Spleen (tissue), 7 donors: ENCODE data around the gene ZNRD2.

Experiments
- POLR2A ChIP-seq, 3 donors: fragments of 450-650 bp; IDR thresholded peaks; one replicate each; pipeline ENCODE4 v1.5.1; 2017; ENCODE audit warnings: antibody characterized with exemption in 3 of 3, mild to moderate bottlenecking in 1 of 3
- POLR2AphosphoS5 ChIP-seq, 3 donors: sonication (generic); formaldehyde crosslinking; IDR thresholded peaks; one replicate each; pipeline ENCODE4 v1.5.1; 2017; ENCODE audit warnings: antibody characterized with exemption in 3 of 3
- TF ChIP-seq, protein P1 (sequence below), 11 experiments: fragments of 200-600 bp in 7 of 11; fragments of 450-650 bp in 4 of 11; sonication (generic) in 4 of 11; IDR thresholded peaks in 8 of 11; conservative IDR thresholded peaks in 3 of 11; 1 replicate in 7 of 11; 2 replicates in 4 of 11; pipeline versions ENCODE4 v1.4.0 to v1.8.0; 2016 to 2021; ENCODE audit warnings: antibody characterized with exemption in 11 of 11, inconsistent platforms in 4 of 11, mild to moderate bottlenecking in 1 of 11
- donor health status: DM: no; HTN: no; CAD: no; lungs with moderate emphysema.
- donor health status: DM: no; HTN: no; CAD: no.
- donor health status: DM: no; HTN: no; CAD: no.

DNA sequence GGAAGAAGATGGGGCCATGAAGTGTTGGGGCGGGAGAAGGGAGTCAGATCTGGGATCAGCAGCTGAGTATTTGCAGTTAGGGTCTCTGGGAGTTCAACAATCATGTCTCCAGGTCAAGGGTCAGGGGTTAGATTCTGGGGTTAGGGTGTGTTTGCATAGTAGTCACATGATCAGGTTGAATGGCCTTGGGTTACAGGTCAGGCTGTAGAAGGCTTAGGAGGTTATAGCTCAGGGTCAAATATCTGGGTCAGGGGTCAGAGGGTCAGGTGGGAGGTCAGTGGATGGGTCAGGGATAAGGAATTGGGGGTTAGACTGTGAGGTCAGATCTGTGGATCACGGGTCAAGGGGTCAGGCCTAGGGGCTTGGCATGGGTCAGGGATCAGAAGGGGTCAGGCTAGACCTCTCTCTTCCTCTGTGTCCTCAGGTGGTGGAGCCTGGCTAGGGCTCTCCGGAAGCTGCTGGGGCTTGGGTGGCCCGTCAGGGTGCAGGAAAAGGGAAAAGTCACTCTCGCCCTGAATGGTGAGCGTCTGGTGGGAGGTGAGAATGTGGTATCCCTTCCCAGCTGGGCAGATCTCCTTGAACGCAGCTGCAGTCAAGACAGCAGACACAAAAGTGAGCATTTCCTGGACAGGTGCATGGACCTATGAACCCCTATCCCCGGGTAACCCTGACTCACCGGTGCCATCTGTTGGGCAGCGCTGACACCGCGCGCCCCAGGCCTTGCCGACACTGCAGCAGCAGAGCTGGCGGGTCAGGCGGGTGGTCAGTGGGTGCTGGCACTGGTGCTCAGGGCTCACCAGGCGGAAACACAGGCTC lies 18.5 kb upstream of the ZNRD2 start:
- TF ChIP-seq, protein P1, sequence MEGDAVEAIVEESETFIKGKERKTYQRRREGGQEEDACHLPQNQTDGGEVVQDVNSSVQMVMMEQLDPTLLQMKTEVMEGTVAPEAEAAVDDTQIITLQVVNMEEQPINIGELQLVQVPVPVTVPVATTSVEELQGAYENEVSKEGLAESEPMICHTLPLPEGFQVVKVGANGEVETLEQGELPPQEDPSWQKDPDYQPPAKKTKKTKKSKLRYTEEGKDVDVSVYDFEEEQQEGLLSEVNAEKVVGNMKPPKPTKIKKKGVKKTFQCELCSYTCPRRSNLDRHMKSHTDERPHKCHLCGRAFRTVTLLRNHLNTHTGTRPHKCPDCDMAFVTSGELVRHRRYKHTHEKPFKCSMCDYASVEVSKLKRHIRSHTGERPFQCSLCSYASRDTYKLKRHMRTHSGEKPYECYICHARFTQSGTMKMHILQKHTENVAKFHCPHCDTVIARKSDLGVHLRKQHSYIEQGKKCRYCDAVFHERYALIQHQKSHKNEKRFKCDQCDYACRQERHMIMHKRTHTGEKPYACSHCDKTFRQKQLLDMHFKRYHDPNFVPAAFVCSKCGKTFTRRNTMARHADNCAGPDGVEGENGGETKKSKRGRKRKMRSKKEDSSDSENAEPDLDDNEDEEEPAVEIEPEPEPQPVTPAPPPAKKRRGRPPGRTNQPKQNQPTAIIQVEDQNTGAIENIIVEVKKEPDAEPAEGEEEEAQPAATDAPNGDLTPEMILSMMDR (IDR thresholded peaks at IDR 0.05 in 8 of 11, conservative IDR thresholded peaks at IDR 0.05 in 3 of 11), result peak; percentile 24 to 88 (median 65)
- TF ChIP-seq POLR2A (IDR thresholded peaks at IDR 0.05), result no peak
- peak; percentile 76 to 83 (median 77) for TF ChIP-seq POLR2AphosphoS5 (IDR thresholded peaks at IDR 0.05)
